HEK293 (cell line): ENCODE results near the gene SLC25A17.
"Not testable (repeated sequence)": the region's sequence is repeated elsewhere in the genome, so short reads cannot be mapped to it uniquely, and the experiment has no call there.

Experiments used
- CTCF ChIA-PET: fragments of 350-600 bp; formaldehyde crosslinking; extraction: SDS; loops from one replicate; lab custom pipeline; 2021; ENCODE audit warnings: antibody characterized with exemption; lab: Yijun Ruan, JAX
- POLR2A ChIA-PET: fragments of 300-600 bp; formaldehyde crosslinking; extraction: SDS; loops from one replicate; lab custom pipeline; 2020; ENCODE audit warnings: antibody characterized with exemption, inconsistent platforms; lab: Yijun Ruan, JAX
- H3K27ac ChIP-seq: fragments of 200-500 bp; sonication (Bioruptor generic); 2 replicates; pipeline ENCODE4 v1.5.1; 2014; ENCODE audit warnings: low read depth, low read length, control low read depth, inconsistent platforms; ENCODE audit errors: extremely low read depth
- H3K36me3 ChIP-seq, 2 experiments: fragments of 200-500 bp in 1 of 2; sonication (Bioruptor generic) in 1 of 2; 1 replicate in 1 of 2; 2 replicates in 1 of 2; pipeline ENCODE4 v1.5.1; 2014 to 2017; ENCODE audit warnings: inconsistent platforms in 2 of 2, low read length in 2 of 2; ENCODE audit not compliant: control insufficient read depth in 2 of 2, insufficient read depth in 1 of 2
- H3K4me1 ChIP-seq: fragments of 200-500 bp; sonication (Bioruptor generic); 2 replicates; pipeline ENCODE4 v1.5.1; 2014; ENCODE audit warnings: mild to moderate bottlenecking, low read length, inconsistent platforms; ENCODE audit not compliant: control insufficient read depth, insufficient read depth
- H3K4me3 ChIP-seq: 2 replicates; pipeline ENCODE4 v1.5.1; 2011; ENCODE audit warnings: low read depth, mild to moderate bottlenecking, control low read depth, low read length, moderate library complexity
- H3K9me3 ChIP-seq: fragments of 200-500 bp; sonication (Bioruptor generic); 2 replicates; pipeline ENCODE4 v1.5.1; 2014; ENCODE audit warnings: low read depth, low read length, inconsistent platforms; ENCODE audit not compliant: control insufficient read depth, insufficient read depth
- MEIS1 ChIP-seq: sonication (generic); formaldehyde crosslinking; IDR thresholded peaks from 2 replicates; pipeline ENCODE4 v1.8.1; 2022; ENCODE audit warnings: missing genetic modification reagents, mild to moderate bottlenecking, borderline replicate concordance
- SCRT1 ChIP-seq: fragments of 450-650 bp; formaldehyde crosslinking; IDR thresholded peaks from 2 replicates; pipeline ENCODE4 v1.5.1; 2016; ENCODE audit warnings: missing biosample characterization, missing genetic modification characterization, borderline replicate concordance
- SCRT2 ChIP-seq: fragments of 450-650 bp; formaldehyde crosslinking; IDR thresholded peaks from 2 replicates; pipeline ENCODE4 v1.5.1; 2016; ENCODE audit warnings: missing biosample characterization, missing genetic modification characterization
- TSHZ1 ChIP-seq: fragments of 450-650 bp; formaldehyde crosslinking; IDR thresholded peaks from 2 replicates; pipeline ENCODE4 v1.5.1; 2016; ENCODE audit warnings: missing biosample characterization, missing genetic modification characterization, borderline replicate concordance
- ZBTB10 ChIP-seq: fragments of 450-650 bp; formaldehyde crosslinking; IDR thresholded peaks from 2 replicates; pipeline ENCODE4 v1.5.1; 2016; ENCODE audit warnings: missing biosample characterization, missing genetic modification characterization
- ZNF157 ChIP-seq: fragments of 450-650 bp; formaldehyde crosslinking; IDR thresholded peaks from 2 replicates; pipeline ENCODE4 v1.5.1; 2016; ENCODE audit warnings: missing biosample characterization, missing genetic modification characterization
- ZNF2 ChIP-seq: fragments of 450-650 bp; formaldehyde crosslinking; IDR thresholded peaks from 2 replicates; pipeline ENCODE4 v1.5.1; 2016; ENCODE audit warnings: missing biosample characterization, missing genetic modification characterization
- ZNF26 ChIP-seq: fragments of 450-650 bp; formaldehyde crosslinking; IDR thresholded peaks from 2 replicates; pipeline ENCODE4 v1.5.1; 2016; ENCODE audit warnings: missing biosample characterization, missing genetic modification characterization
- ZNF513 ChIP-seq: fragments of 450-650 bp; IDR thresholded peaks from 2 replicates; pipeline ENCODE4 v1.5.1; 2018; ENCODE audit warnings: missing biosample characterization, missing genetic modification characterization
- ZNF518A ChIP-seq: fragments of 450-650 bp; formaldehyde crosslinking; conservative IDR thresholded peaks from 2 replicates; pipeline ENCODE4 v1.5.1; 2016; ENCODE audit warnings: low read depth, missing biosample characterization, missing genetic modification characterization
- ZNF529 ChIP-seq: fragments of 450-650 bp; formaldehyde crosslinking; IDR thresholded peaks from 2 replicates; pipeline ENCODE4 v1.5.1; 2017; ENCODE audit warnings: missing genetic modification characterization, missing biosample characterization; ENCODE audit not compliant: insufficient replicate concordance
- ZNF548 ChIP-seq: fragments of 450-650 bp; formaldehyde crosslinking; IDR thresholded peaks from 2 replicates; pipeline ENCODE4 v1.5.1; 2016; ENCODE audit warnings: missing biosample characterization, missing genetic modification characterization
- ZNF776 ChIP-seq: fragments of 450-650 bp; formaldehyde crosslinking; IDR thresholded peaks from 2 replicates; pipeline ENCODE4 v1.5.0; 2017; ENCODE audit warnings: missing biosample characterization, missing genetic modification characterization, borderline replicate concordance
- ZSCAN23 ChIP-seq: fragments of 450-650 bp; formaldehyde crosslinking; IDR thresholded peaks from 2 replicates; pipeline ENCODE4 v1.5.1; 2016; ENCODE audit warnings: missing biosample characterization, missing genetic modification characterization

Gene SLC25A17

GRCh38 chr22:40759294-40759840, 59.8 kb downstream of the SLC25A17 start:
- ChIA-PET CTCF (interaction anchor here (0.6 to 8.9 kb wide), 18 partner anchors 8 to 235 kb away, joined by 3 to 86 read pairs (median 6); partner anchors contain the start of gene MCHR1), POLR2A (interaction anchor here (0.6 to 1.0 kb wide), 4 partner anchors 10 to 73 kb away, joined by 3 to 6 read pairs (median 3); no protein-coding TSS in a partner anchor)
- Histone ChIP-seq H3K4me3 (no peak overlapping the region), H3K36me3 (0 out of 3 replicates have a peak, but pooled peaks cover 0 to 3% of the 10 kb centered on the region in 2 experiments), H3K4me1 (no peaks in the 10 kb centered on the region), H3K9me3 (no peaks in the 10 kb centered on the region), H3K27ac (no peak overlapping the region)
- TF ChIP-seq SCRT1 (0 out of 2 replicates have a peak, but pooled peaks have one; percentile 15), SCRT2 (peak; percentile 70), ZBTB10 (no peak)

- H3K27ac ChIP-seq, POLR2A ChIA-PET, H3K4me3 ChIP-seq, H3K36me3 ChIP-seq, H3K9me3 ChIP-seq, H3K4me1 ChIP-seq: not testable (repeated sequence)
- CTCF ChIA-PET = interaction anchor here (0.6 to 8.9 kb wide), 8 partner anchors 8 to 234 kb away, joined by 3 to 86 read pairs (median 10); no protein-coding TSS in a partner anchor
These were observed 60.3 kb downstream of the SLC25A17 start for GRCh38 chr22:40758851-40759250.

GRCh38 chr22:40758390-40758789, 60.8 kb downstream of the SLC25A17 start:
- Histone ChIP-seq H3K4me1 (no peaks in the 10 kb centered on the region), H3K36me3 (0 out of 3 replicates have a peak, but pooled peaks cover 0 to 3% of the 10 kb centered on the region in 2 experiments), H3K27ac (no peak overlapping the region), H3K9me3 (no peaks in the 10 kb centered on the region), H3K4me3 (no peak overlapping the region)
- CTCF ChIA-PET = interaction anchor here (1.2 to 8.9 kb wide), 7 partner anchors 11 to 234 kb away, joined by 4 to 86 read pairs (median 11); no protein-coding TSS in a partner anchor
- POLR2A ChIA-PET = no interaction called here
- TF ChIP-seq ZSCAN23 (tag by site-specific recombination) (no peak), MEIS1 (no peak), ZNF548 (tag by site-specific recombination) (no peak), ZNF513 (no peak), ZNF26 (no peak), ZNF529 (tag by site-specific recombination) (no peak), ZNF157 (no peak), ZNF776 (tag by site-specific recombination) (no peak), ZNF2 (tag by site-specific recombination) (no peak), ZNF518A (tag by site-specific recombination) (no peak), TSHZ1 (tag by site-specific recombination) (no peak)
